NCI-H1092 (cell line): Measurements from ENCODE around the gene EPS8L2.

ENCODE experiments used
- DNase-seq: peaks from one replicate; lab custom pipeline; 2025; lab: John Stamatoyannopoulos, UW

EPS8L2 gene

DNA sequence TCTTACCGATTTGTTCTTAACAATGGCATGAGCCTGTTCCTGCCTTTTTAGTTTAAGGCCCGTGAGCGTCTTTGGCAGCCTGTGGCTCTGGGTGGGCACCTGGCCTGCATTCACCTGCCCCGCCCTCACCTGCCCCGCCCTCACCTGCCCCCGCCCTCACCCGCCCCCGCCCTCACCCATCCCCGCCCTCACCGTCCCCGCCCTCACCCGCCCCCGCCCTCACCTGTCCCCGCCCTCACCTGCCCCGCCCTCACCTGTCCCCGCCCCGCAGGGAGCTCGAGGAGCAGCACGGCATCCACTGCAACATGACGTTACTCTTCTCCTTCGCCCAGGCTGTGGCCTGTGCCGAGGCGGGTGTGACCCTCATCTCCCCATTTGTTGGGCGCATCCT is 57.0 kb downstream of the EPS8L2 start:
- DNase-seq = no peak

DNA sequence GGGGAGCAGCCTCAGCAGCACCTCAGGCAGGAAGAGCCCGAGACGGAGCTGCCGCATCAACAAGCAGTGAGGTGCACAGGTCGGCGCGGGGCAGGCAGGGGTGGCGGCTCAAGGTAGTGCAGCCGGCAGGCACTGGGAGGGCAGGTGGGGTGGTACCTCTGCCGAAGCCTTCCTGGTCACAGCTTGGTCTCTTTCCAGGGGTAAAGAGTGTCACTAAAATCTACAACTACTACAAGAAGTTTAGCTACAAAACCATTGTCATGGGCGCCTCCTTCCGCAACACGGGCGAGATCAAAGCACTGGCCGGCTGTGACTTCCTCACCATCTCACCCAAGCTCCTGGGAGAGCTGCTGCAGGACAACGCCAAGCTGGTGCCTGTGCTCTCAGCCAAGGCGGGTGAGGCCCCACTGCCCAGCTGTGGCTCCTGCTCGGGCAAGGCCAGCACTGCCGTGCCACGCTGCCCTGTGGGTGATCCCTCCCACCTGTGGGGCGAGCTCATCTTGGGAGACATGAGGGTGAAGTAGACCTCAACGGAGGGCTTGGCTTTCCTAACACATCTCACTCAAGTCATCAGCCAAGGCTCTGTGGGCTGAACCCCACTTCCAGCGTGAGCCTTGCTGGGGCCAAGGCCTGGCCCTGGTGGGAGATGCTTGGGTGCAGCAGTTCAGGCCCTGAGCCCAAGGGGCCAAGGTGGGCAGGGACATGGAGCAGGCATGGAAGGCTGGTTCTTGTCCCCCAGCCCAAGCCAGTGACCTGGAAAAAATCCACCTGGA is 57.7 kb downstream of the EPS8L2 start:
- no peak for DNase-seq

DNA sequence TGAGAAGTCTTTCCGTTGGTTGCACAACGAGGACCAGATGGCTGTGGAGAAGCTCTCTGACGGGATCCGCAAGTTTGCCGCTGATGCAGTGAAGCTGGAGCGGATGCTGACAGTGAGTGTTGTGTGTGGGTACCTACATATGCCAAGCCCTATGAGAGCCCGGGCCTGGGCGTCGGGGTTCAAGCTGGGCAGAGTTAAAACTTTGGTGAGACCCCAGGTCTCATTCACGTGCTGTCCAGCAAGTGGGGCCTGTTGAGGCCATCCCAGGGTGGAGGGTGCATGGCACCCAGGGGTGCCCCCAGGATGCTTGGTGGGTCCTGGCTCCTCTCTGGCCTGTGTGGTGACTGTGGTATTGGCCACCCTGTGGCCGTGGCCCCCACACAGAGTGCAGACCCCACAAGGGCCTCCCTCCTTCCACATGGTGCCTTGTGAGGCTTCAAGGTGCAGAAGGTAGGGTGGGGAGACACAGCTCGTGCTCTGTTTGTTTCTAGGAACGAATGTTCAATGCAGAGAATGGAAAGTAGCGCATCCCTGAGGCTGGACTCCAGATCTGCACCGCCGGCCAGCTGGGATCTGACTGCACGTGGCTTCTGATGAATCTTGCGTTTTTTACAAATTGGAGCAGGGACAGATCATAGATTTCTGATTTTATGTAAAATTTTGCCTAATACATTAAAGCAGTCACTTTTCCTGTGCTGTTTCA is 58.4 kb downstream of the EPS8L2 start:
- no peak for DNase-seq

DNA sequence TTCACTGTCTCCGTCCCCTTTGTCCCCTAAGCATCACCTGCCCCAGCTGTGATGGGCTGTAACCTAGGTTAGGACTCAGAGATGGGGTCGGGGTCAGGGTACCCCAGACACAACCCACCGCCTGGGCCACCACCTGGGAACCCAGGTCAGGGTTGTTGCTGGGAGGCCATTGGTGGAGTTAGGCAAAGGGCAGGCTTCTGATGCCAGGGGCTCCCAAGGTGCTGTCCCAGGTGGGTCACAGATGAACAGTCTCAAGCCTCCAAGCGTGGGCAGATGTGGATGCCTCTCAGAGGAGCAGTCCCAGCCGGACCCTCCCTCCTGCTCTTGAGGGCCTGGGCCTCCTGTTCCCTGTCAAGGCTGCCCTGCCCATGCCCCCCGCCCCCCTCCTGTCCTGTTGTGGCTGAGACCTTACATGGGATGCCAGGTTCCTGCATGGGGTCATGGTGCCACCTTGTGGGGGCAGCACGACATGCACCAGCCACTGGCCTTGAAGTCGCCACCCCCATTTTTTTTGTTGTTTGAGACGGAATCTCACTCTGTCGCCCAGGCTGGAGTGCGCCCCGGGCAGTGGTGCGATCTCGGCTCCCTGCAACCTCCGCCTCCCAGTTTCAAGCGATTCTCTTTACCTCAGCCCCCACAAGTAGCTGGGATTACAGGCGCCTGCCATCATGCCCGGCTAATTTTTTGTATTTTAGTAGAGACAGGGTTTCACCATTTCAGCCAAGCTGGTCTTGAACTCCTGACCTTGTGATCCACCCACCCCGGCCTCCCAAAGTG is 59.2 kb downstream of the EPS8L2 start:
- DNase-seq = no peak

DNA sequence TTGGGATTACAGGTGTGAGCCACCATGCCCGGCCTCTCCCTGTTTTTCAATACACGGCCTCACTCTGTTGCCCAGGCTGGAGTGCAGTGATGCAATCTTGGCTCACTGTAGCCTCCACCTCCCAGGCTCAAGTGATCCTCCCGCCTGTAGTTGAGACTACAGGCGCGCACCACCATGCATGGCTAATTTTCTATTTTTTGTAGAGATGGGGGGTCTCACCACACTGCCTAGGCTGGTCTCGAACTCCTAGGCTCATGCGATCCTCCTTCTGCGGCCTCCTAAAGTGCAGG is 59.7 kb downstream of the EPS8L2 start:
- DNase-seq = no peak

DNA sequence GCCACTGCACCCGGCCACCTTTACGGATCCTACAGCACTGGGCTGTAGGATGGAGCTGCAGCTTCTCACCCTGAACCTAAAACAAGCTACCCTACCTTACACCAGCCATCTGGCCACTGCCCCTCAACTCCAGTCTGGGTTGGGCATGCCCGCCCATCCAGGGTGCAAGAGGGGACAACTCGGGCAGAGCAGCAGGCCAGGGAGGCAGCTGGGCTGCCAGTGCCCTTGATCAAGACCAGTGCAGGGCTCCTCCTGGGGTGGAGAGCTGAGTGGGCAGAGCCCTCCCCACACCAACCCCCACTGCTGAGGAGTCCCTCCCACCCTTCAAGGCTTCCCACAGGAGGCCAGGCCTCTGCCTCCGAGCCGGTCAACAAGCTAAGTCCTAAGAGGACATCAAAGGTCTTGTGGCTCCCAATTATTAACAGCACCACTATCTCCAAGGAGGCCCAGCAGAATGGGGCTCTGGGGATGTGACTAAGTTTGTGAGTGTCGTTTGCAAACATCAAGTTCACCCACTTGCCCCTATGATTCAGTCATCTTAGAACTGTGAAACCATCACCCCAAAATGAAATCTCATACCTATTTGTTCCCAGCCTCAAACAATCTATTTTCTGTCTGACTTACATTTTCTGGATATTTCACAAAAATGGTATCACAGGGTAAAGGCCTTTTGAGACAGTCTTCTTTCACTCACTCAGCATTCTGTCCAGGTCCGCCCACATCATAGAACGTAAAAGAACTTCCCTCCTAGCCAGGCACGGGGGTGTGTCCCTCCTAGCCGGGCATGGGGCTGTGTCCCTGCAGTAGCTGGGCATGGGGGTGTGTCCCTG is 60.3 kb downstream of the EPS8L2 start:
- no peak for DNase-seq

DNA sequence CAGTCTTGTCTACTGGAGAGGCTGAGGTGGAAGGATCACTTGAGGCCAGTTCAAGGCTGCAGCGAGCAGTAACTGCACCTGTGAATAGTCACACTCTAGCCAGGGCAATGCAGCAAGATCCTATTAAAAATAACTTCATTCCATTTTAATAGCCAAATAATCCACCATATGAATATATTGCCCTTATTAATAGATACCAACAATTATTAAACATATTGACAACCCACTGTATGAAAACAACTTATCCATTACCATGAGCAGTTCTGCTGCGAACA is 60.8 kb downstream of the EPS8L2 start:
- no peak for DNase-seq

DNA sequence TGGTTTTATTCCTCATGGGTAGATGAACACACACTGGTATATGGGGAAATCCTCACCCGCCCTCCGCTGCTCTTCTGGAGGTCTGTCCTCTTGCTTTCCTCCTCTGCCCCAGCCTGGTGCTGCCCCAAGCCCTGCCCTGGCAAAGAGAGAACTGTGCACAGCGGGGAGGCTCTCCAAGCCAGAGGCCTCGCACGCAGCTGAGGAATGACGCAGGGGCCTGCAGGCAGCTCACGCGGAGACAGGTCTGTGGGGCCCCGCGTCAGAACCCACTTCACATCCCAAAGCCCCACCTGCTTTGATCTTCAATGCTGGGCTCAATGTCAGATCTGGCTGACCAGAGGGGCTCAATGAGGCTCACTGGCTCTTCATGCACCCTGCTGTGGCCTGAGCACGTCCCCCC is 61.2 kb downstream of the EPS8L2 start:
- no peak for DNase-seq

DNA sequence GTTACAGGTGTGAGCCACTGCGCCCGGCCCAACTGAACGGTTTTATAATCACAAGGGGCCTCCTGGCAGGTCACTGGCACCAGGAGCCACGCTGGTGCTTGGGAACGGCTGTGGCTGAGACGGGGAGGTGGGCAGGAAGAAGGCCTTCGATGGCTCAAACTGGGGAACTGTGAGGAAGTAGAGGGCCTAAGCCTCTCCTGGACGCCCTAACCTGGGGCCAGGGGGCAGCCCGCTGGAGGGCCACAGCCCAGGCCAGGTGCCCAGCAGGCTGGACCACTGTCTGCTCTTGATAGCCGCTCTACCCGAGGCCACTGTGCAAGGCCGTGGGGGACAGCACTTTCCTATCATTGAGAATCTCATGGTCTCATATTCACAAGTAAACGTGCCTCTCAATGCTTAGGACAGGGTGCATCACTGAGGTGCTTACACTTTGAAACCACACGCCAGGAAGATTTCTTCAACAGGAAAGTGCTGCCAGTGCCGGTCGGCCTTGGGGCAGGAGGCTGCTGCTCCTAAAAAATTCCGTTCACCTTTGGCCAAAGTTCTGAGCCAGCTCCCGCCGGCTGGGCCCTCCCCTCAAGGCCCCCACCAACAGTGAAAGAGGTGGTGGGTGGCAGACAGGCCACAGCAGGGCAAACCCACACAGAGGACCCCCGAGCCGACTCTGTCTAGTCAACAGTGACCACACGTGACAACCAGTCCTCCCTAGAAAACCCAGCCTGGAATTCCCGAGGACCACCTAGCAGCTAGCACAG is 64.0 kb downstream of the EPS8L2 start:
- no peak for DNase-seq

DNA sequence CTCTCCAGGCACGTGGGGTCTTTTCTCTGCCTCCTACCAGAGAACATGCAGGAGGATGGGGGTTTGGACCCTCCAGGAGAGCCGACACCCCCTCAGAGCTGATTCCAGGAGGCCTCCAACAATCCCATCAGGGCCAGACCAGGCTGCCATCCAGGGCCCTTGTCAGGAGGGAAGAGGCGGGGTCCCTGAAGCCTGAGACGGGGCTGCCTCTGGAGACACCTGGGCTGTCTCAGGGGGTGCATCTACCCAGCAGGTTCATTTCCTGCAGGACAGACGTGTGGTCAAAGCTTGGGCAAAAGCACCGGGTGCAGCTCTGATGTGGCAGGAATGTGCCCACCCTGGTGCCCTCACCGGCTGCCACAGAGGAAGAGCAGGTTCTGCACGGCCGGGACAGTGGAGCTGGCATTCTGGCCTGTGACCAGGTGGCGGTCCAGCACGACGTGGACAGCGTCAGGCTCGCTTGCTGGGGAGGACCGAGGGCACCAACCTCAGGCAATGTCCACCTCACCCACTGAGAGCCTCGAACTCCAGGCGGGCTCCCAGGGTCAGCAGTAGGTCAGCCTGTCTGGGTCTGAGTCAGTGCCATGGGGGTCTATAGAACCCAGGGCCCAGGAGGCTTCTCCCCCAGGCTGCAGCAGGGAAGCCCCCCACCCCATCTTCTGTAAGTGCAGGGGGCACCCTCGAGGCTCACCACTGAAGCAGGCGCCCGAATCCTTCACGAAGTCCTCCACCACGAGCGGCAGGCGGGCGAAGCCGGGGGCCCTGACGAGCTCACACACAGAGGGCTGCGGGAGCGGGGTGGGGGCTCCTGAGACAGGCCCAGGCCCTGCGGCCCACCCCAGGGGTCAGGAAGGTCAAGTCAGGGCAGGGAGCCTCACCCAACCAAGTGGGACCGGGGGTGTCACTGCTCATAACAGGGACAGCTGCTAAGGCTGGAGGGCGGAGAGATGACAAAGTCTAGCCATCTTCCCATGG is 64.9 kb downstream of the EPS8L2 start:
- DNase-seq = no peak

DNA sequence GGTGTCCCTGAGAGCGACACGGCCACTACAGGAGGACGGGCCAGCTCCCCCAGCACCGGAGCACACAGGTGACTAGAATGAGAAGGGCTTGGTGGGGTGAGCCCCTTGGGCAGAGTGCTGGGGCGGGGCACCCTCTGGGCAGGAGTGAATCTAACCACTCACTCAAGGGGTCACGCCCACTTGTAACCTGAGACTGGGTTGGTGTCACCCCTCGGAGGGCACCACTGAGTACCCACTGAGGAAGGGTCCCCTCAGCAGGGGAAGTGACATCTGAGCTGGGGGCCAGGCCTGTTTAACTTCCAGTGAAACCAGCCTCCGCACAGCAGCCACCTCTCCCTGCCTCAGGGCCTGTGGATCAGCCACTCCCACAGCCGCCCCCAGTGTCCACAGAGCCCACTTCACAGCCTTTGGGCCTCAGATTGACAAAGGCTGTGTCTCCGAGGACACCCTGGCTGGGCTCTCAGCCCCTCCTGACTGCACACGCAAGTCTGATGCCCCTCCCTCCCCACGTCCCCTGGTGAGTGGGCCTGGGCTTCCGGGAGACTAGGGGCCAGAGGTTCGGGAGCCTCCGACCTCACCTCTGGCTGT is 65.7 kb downstream of the EPS8L2 start:
- no peak for DNase-seq

DNA sequence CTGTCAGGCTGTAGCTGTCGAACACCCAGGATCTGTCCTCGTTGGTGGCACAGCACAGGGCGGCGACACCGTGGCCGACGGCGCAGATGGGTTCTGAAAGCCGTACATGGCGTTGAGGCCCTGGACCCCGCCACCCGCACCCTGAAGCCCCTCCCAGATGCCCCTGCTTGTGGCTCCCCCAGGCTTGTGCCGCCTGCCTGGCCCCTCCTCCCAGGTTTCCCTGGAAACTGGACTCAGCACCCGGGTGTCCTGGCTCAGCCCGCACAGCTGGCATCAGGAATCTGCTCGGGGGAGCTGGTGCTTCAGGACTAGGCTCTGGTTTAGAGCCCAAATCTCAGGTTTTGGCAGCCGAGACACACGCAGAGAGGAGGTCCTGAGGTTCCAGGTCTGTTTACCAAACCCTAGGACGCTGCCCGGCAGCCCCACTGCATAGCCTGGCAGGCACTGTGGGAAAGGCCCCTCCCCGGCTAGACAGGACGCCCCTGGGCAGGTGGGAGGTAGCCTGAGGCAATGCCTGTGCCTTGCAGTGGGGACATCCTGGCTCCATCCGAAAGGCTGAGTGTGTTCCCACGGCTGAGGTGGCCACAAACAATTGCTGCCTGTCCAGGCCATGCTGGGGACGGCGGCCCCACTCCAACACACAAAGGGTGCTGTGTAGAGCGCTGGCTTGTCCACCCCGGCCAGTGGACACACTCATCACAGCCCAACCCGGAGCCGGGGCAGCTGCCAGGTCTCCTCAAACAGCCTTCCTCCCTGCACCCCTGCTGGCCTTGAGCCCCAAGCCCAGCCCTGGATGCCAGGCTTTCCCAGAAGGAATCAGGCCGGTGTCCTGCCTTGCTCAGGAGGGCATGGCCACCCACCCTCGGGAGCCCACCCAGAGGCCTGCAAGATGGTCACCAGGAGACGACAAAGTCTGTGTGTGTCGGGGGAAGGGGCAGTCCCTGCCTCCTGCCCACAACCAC is 66.7 kb downstream of the EPS8L2 start:
- DNase-seq = no peak

DNA sequence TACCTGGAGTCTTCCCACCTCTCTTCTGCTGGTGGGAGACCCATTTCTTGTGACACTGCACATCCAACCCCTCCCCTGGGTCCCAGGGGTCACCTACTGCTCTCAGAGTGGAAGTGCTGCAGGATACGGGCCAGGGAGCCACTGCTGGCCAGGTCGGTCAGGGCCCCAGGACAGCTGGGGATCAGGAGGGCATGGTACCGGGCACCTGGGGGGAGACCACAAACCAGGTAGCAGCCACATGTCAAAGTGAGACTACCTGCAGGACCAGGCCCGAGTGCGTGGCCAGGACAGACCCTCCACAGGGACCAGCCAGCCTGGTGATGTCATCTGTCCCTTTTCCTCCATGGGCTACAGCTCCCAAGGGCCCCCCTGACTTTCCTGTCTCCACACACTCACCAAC is 67.4 kb downstream of the EPS8L2 start:
- no peak for DNase-seq

DNA sequence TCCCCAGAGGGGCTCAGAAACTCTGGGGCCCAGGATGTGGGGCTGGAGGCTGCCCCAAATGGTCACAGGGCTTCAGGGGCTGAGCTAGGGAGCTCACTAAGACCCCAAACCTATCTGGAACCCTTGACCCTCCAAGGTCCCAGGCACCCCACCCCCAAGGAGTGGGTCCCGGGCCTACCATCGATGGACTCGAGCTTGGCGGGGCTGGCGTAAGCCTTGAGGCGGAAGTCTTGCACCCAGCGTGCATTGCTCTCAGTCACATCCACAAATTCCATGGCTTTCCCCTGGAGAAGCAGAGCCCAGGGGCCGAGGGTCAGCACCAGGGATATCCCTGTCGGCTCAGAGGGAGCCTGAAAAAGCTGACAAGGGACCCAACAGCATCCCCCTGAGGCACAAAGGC is 67.8 kb downstream of the EPS8L2 start:
- DNase-seq = no peak

DNA sequence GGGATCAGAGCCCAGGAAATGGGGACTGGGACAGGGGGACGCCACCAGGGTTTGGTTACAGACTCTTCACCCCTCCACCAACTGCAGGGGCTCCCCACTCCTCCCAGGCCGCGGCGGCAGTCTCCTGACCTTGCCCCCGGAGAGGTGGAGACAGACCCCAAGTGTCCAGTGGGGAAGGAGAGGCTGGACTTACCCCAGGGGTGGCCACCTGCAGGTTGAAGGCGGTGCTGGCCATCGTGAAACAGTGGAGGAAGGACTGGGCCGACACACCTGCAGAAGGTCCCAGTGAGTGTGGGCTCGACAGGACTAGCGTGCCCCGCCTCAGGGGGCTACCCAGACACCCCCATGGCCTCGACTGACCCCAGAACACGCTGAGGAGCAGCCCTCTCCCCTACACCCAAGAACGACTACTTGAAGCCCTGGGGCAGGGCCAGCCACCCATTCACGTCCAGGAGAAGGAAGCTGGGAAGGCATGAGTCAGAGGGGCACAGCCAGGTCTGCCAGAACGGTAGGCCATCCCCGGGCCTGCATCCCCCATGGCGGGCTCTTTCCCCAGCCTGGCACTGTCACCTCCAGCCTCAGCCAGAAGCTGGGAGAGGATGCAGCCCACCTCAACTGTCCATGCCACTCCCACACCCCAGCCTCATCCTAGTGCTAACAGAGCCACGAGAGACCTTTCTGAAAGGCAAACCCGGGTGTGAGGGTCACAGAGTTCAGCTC is 69.0 kb downstream of the EPS8L2 start:
- no peak for DNase-seq

DNA sequence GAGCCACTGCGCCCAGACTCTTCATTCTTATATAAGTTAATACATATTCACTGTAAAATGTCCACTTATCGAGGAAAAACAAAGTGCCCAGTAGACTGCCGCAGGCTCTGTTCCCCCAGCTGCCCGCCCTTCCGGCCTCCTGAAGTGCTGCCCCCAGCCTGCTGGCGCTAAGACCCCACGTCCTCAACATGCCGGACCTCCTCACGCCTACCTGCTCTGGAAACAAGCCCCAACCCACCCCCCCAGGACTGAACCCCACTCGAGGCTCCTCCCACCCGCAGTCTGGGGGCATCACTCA is 70.2 kb downstream of the EPS8L2 start:
- no peak for DNase-seq

DNA sequence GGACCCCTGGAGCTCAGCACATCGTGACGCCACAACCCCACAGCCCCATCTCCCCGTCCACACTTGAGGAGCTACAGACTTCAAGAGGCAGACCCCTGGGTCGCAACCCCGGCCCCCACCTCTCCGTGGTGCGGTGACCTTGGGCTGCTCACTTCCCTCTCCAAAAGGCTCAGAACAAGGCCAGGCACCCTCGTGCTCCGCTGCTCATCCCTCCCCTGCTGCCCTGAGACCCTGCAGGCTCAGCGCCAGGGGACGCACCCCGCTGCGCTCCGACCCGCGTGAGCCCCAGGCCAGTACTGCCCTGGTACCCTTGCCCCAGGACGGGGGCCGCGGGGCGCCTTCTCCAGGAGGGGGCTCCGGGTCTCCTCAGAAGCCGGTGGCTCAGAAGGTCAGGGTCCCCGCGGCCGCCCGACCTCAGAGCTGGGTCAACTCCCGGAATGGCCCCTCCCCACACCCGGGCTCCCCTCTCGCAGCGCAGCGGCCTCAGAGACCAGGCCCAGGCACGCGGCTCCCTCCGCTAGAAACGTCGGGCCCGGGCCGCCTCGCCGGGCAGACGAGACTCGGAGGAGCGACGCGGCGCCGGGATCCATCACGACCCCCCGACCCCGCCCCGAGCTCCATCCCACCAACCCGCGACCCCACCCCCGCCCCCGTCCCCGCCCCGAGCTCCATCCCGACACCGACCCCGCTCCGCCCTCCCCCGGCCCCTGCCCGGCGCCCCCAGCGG is 70.7 kb downstream of the EPS8L2 start:
- DNase-seq = no peak
